HL-60/S4 (cell line): ENCODE data around the gene KRTAP13-2.

Experiments used
- in situ Hi-C: fragments of 300-500 bp; cut with MboI; formaldehyde crosslinking; loops from 2 replicates; pipeline ENCODE4 v1.14.3; 2022; ENCODE audit warnings: low sequenced_read_pairs

Gene KRTAP13-2

DNA sequence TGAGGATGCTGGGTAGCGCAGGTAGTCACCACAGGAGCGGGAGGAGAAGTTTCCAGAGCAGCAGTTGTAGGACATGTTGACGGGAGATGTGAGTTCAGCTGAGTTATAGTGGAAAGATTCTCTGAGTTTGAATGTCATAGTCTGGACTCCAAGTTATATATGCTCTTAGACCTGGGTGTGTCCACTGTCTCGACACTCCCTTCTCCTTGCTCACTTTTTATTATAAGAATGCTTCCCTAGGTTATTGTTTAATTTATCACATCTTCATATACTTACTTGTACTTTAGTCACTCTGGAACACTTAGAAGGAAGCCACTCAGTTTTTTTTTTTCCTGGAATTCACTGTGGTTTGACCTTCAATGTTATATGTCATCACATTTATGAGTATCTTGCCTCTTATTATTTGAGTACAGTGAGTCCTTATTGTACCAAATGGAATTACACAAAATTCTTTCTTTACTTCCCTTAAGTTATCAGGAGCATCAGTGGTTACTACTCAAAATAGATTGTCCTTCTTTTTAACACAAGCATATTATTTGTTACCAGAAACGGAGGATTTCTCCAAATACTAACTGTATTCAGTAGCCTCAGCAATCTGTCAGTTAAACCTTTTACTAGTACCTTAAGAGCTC is at the start of gene KRTAP13-2:
Gene KRTAP13-2 (minus strand): TSS at position 133 of the 632 bp plus-strand sequence. CDS start 58 bp downstream, at position 75.
- in situ Hi-C loops: no loop called here

DNA sequence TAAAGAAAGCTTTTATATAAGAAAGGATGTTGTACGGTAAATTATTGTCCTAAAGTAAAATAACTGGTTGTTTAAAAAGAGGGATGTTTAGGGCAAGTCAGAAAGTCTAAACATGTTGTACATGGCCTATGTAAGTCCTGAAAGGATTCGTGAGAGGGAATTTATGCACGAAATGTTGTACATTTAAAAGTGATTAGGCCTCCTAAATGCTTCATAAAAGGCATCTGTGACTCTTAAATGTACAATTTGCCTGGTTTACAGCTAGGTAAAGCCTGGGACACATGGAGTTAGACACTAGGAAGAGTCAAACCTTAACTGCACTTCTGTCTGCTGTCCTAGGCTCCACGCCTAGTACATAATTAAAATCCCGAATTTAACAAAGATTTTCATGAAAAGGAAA is 43.9 kb upstream of the KRTAP13-2 start:
- in situ Hi-C loops: no loop called here

GRCh38 chr21:30408782-30409494 is 36.9 kb upstream of the KRTAP13-2 start:
- in situ Hi-C loops: no loop called here

DNA sequence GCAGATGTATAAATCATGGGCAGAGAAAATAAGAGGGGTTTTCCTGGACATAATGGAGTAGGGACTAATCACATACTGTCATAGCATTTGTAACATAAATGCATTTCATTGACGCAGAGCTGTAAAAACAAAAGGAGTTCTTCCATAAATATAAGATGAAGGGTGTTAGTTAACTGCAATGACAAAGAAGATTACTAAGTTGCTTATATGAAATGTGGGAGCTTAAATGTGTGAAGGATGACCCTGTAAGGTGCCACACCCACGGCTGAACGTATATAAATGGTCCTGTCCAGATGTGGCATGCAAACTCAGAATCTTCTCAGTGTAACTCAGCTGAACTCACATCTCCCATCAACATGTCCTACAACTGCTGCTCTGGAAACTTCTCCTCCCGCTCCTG is 23.7 kb upstream of the KRTAP13-2 start, which contains the start of gene KRTAP13-1:
Gene KRTAP13-1 (plus strand): TSS at position 301 of the 400 bp plus-strand sequence. CDS start 56 bp downstream, at position 357.
- in situ Hi-C loops: no loop called here

DNA sequence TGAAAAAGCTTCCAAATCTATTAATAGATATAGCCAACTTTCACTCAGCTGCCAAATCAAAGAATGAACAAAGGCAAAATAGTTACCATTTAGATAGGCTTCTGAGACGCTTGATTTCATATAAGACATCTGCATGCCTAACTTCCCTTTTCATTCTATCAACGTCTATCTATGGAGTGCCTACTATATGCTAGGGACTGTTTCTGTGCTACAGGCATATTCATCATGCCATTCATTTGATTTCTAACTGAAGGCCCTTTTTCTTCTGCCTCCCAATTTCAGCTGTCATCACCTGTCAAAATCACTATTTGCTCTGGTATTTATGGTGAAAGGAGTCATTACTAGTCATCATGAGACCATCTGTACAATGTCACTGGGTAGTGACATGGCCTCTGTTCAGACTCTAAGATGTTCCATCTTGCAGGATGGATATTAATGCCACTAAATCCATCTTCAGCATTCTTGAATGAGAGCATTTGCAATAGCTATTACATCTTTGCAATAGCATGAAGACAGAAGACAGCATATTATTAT is 19.5 kb upstream of the KRTAP13-2 start:
- in situ Hi-C loops: no loop called here

DNA sequence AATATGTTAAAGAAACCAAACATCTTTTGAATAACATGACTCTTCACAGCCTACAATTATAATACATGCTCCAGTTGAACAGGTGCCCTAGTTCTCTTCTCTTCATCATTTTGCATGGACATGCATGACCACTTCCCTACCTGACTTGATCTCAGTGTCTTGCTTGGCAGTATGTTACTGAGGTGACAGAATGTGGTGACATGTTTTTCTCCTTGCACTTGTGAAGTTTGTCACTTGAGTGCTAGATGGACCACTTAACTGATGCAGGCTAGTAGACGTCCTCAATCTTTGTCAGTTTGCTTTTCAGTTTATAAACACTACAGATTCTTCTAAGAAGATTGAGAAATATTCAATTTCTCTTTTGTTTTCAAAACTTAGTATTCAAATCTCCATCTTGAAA is 10.1 kb upstream of the KRTAP13-2 start:
- in situ Hi-C loops: no loop called here

DNA sequence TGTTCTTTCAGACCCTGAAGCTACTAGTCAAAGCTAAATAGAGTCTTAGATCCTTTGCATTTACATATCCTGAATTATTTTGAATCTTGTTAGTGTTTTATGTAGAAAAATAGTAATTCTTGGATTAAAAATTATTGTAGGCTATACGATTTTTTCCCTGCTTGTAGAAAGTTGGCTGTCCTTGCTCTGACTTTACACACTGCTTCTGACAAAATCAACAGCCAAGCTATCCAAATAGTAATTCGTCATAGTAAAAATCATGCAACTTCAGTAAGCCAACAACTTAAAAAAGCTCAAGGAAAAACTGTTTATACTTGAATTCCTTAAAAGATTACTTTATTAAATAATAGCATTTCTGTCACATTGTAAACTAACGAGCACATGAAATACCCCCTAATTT is 16.2 kb downstream of the KRTAP13-2 start:
- in situ Hi-C loops: no loop called here

- in situ Hi-C loops: no loop called here
Measured at GRCh38 chr21:30354308-30355005, 17.6 kb downstream of the KRTAP13-2 start.

- in situ Hi-C loops: no loop called here
Measured at GRCh38 chr21:30351534-30351933, 20.5 kb downstream of the KRTAP13-2 start.

- in situ Hi-C loops: no loop called here
Measured at GRCh38 chr21:30349572-30349971, 22.5 kb downstream of the KRTAP13-2 start.

GRCh38 chr21:30348506-30348905 is 23.6 kb downstream of the KRTAP13-2 start, which contains the start of gene KRTAP23-1:
Gene KRTAP23-1, minus strand, starts transcription at chr21:30348606. Its CDS starts 0 bp downstream, at chr21:30348606.
- in situ Hi-C loops: no loop called here

- in situ Hi-C loops: no loop called here
Measured at GRCh38 chr21:30345014-30345413, 27.1 kb downstream of the KRTAP13-2 start.

DNA sequence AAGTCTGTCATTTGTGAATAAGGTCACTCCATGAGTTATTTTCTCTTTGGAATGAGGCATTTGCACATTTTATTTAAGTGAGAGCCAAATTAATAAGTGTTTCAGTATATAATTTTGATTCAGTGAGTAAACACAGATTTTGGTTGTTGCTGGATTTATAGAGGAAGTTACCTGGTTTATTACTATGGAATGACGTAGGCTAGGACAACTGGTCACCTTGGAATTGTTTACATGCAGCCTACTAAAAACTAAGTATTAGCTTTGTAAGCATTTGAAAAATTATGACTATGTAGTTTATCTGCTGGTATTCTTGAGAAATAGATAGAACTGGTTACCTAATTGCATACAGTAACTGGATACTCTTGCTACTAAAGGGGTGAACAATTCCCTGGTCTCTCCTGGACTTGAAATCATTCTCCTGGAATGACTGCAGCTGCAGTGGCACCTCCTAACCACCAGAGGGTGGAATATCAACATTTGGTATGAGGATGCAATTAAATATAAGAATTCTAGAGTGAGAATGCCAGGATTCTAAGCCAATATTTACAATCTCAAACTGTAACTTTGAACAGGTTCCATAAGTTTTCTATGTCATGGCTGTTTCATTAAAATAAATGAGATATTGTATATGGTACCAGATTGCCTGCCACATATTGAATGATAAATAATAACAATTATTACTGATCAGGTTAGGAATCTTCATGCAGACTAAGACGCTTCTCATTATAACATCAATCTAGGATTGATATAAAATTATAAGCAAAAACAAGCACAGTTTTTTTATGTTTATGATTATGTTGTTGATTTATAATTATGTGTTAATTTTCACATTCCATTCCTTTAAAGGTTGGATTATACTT is 31.1 kb downstream of the KRTAP13-2 start:
- in situ Hi-C loops: no loop called here

- in situ Hi-C loops: no loop called here
Measured at GRCh38 chr21:30338717-30339116, 33.4 kb downstream of the KRTAP13-2 start.

GRCh38 chr21:30337772-30338171 is 34.3 kb downstream of the KRTAP13-2 start:
- in situ Hi-C loops: no loop called here

DNA sequence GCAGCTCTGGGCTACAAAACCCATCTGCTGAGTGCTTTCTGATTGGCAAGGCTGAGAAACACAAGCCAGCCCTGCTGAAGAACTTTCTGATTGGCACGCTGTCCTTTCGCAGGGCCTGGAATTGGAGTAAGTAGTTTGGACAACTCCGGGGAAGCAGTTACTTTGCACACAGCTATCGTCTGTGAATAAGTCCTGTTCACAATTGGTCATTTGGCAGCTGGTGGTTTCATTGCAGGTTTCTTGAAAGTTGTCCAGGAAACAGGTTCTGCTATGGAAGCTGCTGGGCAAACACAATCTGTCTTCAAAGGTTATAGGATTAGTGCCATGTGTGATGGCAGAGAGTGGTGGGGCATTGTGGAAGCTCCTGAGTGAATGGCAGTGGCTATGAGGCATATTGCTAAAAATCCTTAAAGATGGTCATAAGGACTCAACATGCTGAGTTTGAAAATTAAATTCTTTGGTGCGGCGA is 34.8 kb downstream of the KRTAP13-2 start, which contains the start of gene KRTAP27-1:
Gene KRTAP27-1 (minus strand): TSS at position 419 of the 469 bp plus-strand sequence. CDS start 26 bp downstream, at position 393.
- in situ Hi-C loops: no loop called here

DNA sequence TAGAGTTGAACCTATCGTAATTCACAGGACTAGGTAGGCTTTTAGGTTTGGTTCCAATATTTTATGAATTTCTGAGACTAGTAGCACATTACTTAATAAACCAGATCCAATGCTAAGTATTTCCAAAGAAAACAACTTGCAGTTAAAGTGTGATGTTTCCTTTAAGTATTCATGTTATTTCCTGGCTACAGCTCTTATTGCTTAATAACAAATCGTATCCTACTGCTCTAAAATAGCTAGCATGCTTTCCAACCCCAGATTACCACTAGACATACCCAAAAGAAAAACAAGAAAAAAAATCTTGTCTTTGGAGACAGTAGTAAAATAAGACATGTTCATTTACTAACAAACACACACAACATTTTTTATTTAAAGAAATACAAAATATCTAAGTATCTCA is 35.5 kb downstream of the KRTAP13-2 start:
- in situ Hi-C loops: no loop called here

DNA sequence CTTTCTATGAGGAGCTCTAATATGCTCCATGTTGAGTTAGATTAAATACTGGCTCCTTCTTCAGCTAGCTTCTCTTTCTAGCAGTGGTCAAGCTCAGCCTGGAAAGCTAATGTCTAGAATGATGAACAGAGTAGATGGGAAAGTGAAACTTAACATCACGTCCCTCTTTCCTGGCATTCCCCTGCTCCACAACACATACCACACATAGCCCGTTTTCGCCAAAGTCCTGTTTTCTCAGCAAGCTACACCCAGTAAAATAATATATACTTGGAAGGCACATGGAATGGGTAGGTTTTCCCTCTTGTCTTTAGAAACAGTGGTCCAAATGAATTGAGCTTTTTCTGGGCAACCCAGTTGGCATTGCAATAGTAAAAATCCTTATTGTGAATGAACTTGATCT is 38.3 kb downstream of the KRTAP13-2 start:
- in situ Hi-C loops: no loop called here

DNA sequence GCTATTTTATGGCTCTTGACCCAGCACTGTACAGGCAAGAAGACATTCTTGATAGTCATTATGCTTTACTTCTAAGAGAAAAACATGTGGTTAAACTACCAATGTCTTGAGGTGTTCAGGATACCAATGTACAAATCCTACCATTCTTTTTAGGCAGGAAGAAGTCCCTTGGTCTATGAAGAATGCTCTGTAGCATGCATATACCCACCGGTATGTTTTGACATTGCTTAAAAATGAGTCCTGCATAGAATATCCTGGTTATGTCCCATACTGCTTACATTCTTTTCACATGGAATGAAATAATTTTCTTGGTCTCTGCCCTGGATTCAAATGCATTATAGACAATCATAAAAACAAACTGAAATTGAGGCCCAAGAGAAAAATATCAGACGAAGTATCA is 39.4 kb downstream of the KRTAP13-2 start:
- in situ Hi-C loops: no loop called here

DNA sequence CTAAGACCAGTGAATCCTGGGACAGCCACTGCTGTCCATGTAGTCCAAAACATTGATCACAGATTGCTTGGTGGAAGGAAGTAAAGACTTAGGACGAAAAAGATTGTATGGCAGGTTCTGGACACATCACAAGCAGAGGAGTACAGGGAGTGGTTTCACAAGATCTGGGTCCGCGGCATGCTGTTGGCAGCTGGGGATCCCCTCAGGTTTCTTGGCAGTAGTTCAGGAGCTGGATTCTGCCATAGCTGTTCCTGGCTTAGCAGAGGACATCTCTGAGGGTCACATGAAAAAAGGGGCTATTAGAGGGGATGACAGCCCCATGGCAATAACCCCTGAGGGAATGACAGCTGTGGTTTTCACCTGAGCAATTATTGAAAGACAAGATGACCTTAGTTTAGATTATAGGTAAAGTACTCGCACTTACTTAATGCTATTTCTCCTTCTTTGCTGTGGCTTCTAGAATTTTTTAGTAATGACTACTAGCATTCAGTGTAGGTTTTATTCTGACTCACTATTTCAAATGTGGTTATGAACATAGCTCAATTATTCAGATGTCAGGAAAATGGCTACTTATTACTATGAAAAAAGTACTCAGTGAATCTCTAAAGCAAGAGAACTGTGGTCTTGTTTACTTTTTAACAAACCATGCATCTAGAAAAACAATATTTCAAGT is 42.7 kb downstream of the KRTAP13-2 start:
- in situ Hi-C loops: no loop called here
